DND-41 (cell line): ENCODE measurements around the gene NEUROD2.

ENCODE experiments used
- CTCF ChIP-seq: IDR thresholded peaks from 2 replicates; pipeline ENCODE4 v1.5.1; 2012; ENCODE audit warnings: borderline replicate concordance, low read length, moderate library complexity, mild to moderate bottlenecking; ENCODE audit not compliant: poor library complexity, severe bottlenecking; ENCODE audit errors: extremely low read depth
- EZH2 ChIP-seq: IDR thresholded peaks from 3 replicates; pipeline ENCODE4 v1.6.1; 2012; ENCODE audit warnings: borderline replicate concordance, low read depth, mild to moderate bottlenecking, moderate library complexity, low read length, inconsistent platforms; ENCODE audit not compliant: severe bottlenecking

GRCh38 chr17:39629494-39629880 lies 21.8 kb upstream of the NEUROD2 start:
- TF ChIP-seq CTCF = no peak
- TF ChIP-seq EZH2 = no peak
